Neural cell (in vitro differentiated cells): ENCODE results near the gene DDX41. TPM values are rescaled to one million over a fixed set of nuclear protein-coding genes. Genes with fewer than 3 reads are reported as not detected.

Experiments used
- H2AFZ ChIP-seq: fragments of 200-600, 300-800 bp; sonication (generic), shearing (Covaris generic); 2 replicates; pipeline ENCODE4 v1.6.0; 2014; ENCODE audit warnings: low read depth, mild to moderate bottlenecking, antibody characterized with exemption, low read length, moderate library complexity
- H3F3A ChIP-seq: fragments of 200-600 bp; shearing (Covaris generic); 2 replicates; pipeline ENCODE4 v1.6.1; 2016; ENCODE audit warnings: mild to moderate bottlenecking, moderate library complexity, mixed read lengths, antibody characterized with exemption, low read length; ENCODE audit not compliant: insufficient read depth, poor library complexity, severe bottlenecking
- H3K27ac ChIP-seq: fragments of 200-600, 300-800 bp; sonication (generic), shearing (Covaris generic); 2 replicates; pipeline ENCODE4 v1.5.1; 2014; ENCODE audit warnings: mild to moderate bottlenecking, low read length, moderate library complexity
- H3K27me3 ChIP-seq: fragments of 300-800, 200-600 bp; sonication (generic), shearing (Covaris generic); 2 replicates; pipeline ENCODE4 v1.6.0; 2014; ENCODE audit warnings: mild to moderate bottlenecking, low read depth, low read length, moderate library complexity; ENCODE audit not compliant: insufficient read depth
- H3K36me3 ChIP-seq: fragments of 300-800, 200-600 bp; sonication (generic), shearing (Covaris generic); 2 replicates; pipeline ENCODE4 v1.5.1; 2014; ENCODE audit warnings: mild to moderate bottlenecking, antibody characterized with exemption, low read length, moderate library complexity; ENCODE audit not compliant: insufficient read depth
- H3K4me2 ChIP-seq: fragments of 300-800, 200-600 bp; sonication (generic), shearing (Covaris generic); 2 replicates; pipeline ENCODE4 v1.6.0; 2014; ENCODE audit warnings: mild to moderate bottlenecking, low read length
- H3K4me3 ChIP-seq: fragments of 300-800, 200-600 bp; sonication (generic), shearing (Covaris generic); 2 replicates; pipeline ENCODE4 v1.5.1; 2014; ENCODE audit warnings: mild to moderate bottlenecking, low read length, moderate library complexity
- H3K79me2 ChIP-seq: fragments of 200-600 bp; shearing (Covaris generic); replicated peaks from 2 replicates; pipeline ENCODE4 v1.6.0; 2014; ENCODE audit warnings: mild to moderate bottlenecking, low read length, moderate library complexity; ENCODE audit not compliant: insufficient read depth
- H3K9ac ChIP-seq: fragments of 300-800, 200-600 bp; sonication (generic), shearing (Covaris generic); 2 replicates; pipeline ENCODE4 v1.6.1; 2016; ENCODE audit warnings: mild to moderate bottlenecking, low read length, mixed read lengths
- H3K9me2 ChIP-seq: fragments of 200-600 bp; shearing (Covaris generic); 2 replicates; pipeline ENCODE4 v1.6.1; 2016; ENCODE audit warnings: mild to moderate bottlenecking, low read length, mixed read lengths; ENCODE audit not compliant: insufficient read depth
- H3K9me3 ChIP-seq: fragments of 200-600, 300-800 bp; sonication (generic), shearing (Covaris generic); 2 replicates; pipeline ENCODE4 v1.6.1; 2016; ENCODE audit warnings: mild to moderate bottlenecking, mixed run types, low read length, moderate library complexity, mixed read lengths
- H4K20me1 ChIP-seq: fragments of 200-600 bp; shearing (Covaris generic); 2 replicates; pipeline ENCODE4 v1.6.1; 2016; ENCODE audit warnings: mild to moderate bottlenecking, mixed run types; ENCODE audit not compliant: insufficient read depth
- CTCF ChIP-seq: fragments of 450-650 bp; IDR thresholded peaks from 2 replicates; pipeline ENCODE4 v1.5.1; 2014; ENCODE audit warnings: antibody characterized with exemption, mild to moderate bottlenecking, moderate library complexity; ENCODE audit not compliant: poor library complexity, severe bottlenecking
- EP300 ChIP-seq: fragments of 450-650 bp; conservative IDR thresholded peaks from 2 replicates; pipeline ENCODE4 v1.6.1; 2014; ENCODE audit warnings: antibody characterized with exemption, mild to moderate bottlenecking, moderate library complexity; ENCODE audit not compliant: poor library complexity, severe bottlenecking
- EZH2 ChIP-seq: fragments of 200-600, 300-800 bp; shearing (Covaris generic), sonication (generic); IDR thresholded peaks from 2 replicates; pipeline ENCODE4 v1.6.1; 2014; ENCODE audit warnings: antibody characterized with exemption, low read length, borderline replicate concordance, mild to moderate bottlenecking; ENCODE audit not compliant: insufficient read depth, poor library complexity, severe bottlenecking
- MXI1 ChIP-seq: fragments of 450-650 bp; conservative IDR thresholded peaks from 2 replicates; pipeline ENCODE4 v1.6.1; 2014; ENCODE audit warnings: antibody characterized with exemption, mild to moderate bottlenecking; ENCODE audit not compliant: poor library complexity, severe bottlenecking
- POLR2AphosphoS5 ChIP-seq: IDR thresholded peaks from 2 replicates; pipeline ENCODE4 v1.6.1; 2012
- RAD21 ChIP-seq: fragments of 450-650 bp; conservative IDR thresholded peaks from 2 replicates; pipeline ENCODE4 v1.6.1; 2014; ENCODE audit warnings: antibody characterized with exemption, mild to moderate bottlenecking, moderate library complexity
- REST ChIP-seq: IDR thresholded peaks from 2 replicates; pipeline ENCODE4 v1.6.1; 2012; ENCODE audit warnings: borderline replicate concordance
- SMC3 ChIP-seq: fragments of 450-650 bp; conservative IDR thresholded peaks from 2 replicates; pipeline ENCODE4 v1.6.1; 2014; ENCODE audit warnings: antibody characterized with exemption, mild to moderate bottlenecking, moderate library complexity; ENCODE audit not compliant: poor library complexity
- TAF1 ChIP-seq: IDR thresholded peaks from 2 replicates; pipeline ENCODE4 v1.6.1; 2012; ENCODE audit warnings: low read depth
- polyA plus RNA-seq: library from polyadenylated mRNA; depleted of rRNA; stranded (reverse); fragments of >200 nt; gene quantifications from 2 replicates; pipeline ENCODE4 v1.2.3, GENCODE V29; 2014

DDX41 gene
- polyA plus RNA-seq, 1 donor from 2014 or later = 113 TPM

- no peak overlapping the region for H2AFZ ChIP-seq
- H3F3A ChIP-seq = no peaks in the 10 kb centered on the region
- no peak for TF ChIP-seq EZH2
- TF ChIP-seq TAF1 = no peak
- TF ChIP-seq MXI1 = no peak
- no peak for TF ChIP-seq EP300
- TF ChIP-seq RAD21 = no peak
- TF ChIP-seq SMC3 = no peak
- no peak for TF ChIP-seq CTCF
- TF ChIP-seq POLR2AphosphoS5 = no peak
- TF ChIP-seq REST = no peak
- no peaks in the 10 kb centered on the region for H3K9me3 ChIP-seq
- H3K27ac ChIP-seq = no peak overlapping the region
- no peaks in the 10 kb centered on the region for H3K79me2 ChIP-seq
- H3K4me3 ChIP-seq = no peak overlapping the region
- H4K20me1 ChIP-seq = no peaks in the 10 kb centered on the region
- H3K27me3 ChIP-seq = no peaks in the 10 kb centered on the region
- H3K9ac ChIP-seq = no peak overlapping the region
- H3K36me3 ChIP-seq = no peaks in the 10 kb centered on the region
- H3K9me2 ChIP-seq = no peaks in the 10 kb centered on the region
- H3K4me2 ChIP-seq = no peak overlapping the region
Observed at GRCh38 chr5:177531209-177531940, 14.6 kb upstream of the DDX41 start.

- H3K36me3 ChIP-seq = no peaks in the 10 kb centered on the region
- H3K27me3 ChIP-seq = no peaks in the 10 kb centered on the region
- H3K4me2 ChIP-seq = no peak overlapping the region
- TF ChIP-seq POLR2AphosphoS5 (no peak), RAD21 (no peak), REST (no peak), TAF1 (no peak), CTCF (no peak), SMC3 (no peak), EP300 (no peak), EZH2 (no peak), MXI1 (no peak)
- H3F3A ChIP-seq = no peaks in the 10 kb centered on the region
- no peaks in the 10 kb centered on the region for H3K79me2 ChIP-seq
- H3K27ac ChIP-seq = no peak overlapping the region
- no peak overlapping the region for H3K9ac ChIP-seq
- no peaks in the 10 kb centered on the region for H4K20me1 ChIP-seq
- H3K9me3 ChIP-seq = no peaks in the 10 kb centered on the region
- H3K4me3 ChIP-seq = no peak overlapping the region
- H3K9me2 ChIP-seq = no peaks in the 10 kb centered on the region
- no peak overlapping the region for H2AFZ ChIP-seq
Observed at GRCh38 chr5:177530638-177531037, 13.9 kb upstream of the DDX41 start.
